GM19099 (cell line): ENCODE data around the gene LGALS16.

Experiments used
- POLR2A ChIP-seq: IDR thresholded peaks from 3 replicates; pipeline ENCODE4 v1.6.1; 2011; ENCODE audit warnings: low read depth; ENCODE audit not compliant: insufficient read length; ENCODE audit errors: extremely low read depth

Gene LGALS16

DNA sequence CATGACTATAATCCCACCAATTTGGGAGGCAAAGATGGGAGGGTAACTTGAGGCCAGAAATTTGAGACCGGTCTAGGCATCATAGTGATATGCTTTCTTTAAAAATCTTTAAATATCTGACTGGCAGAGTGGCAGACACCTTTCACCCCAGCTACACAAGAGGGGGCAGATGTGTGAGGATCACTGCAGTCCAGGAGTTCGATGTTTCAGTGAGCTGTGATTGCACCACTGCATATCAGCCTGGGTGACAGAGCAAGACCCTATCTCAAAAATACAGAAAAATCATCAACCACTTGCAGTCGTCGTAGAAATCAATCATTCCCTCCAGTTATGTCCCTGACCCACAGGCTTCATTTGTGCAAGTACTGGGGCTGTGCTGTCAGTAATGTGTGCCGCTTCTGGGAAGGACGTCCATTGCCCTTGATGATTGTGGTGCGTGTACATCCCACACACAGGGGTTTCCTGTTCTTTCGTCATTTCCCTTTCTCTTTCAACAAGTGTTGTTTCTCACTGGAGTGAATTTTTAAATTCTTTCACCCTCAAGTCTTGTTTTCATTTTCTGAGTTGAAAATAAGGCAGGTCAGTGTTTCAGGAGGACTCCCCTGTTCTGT, 50.0 kb downstream of the LGALS16 start:
- TF ChIP-seq POLR2A, result no peak

DNA sequence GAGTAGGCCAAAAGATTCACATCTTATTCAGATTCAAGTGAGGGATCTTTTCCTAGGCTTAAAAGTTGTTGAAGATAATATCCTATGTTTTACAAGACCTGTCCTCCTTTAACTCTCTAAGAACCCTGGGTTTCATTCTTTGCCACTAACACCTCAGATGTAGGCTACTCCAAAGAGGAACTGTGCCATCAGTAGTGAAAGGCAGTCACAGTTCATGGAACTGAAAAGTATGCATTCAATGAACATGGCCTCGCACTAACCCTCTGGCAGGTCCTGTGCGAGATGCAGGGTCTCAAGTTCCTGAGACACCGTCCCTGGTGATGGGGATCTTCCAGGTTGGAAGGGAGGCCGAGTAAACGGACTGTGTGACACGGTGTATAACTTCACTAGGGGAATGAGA, 52.9 kb downstream of the LGALS16 start:
- no peak for TF ChIP-seq POLR2A

DNA sequence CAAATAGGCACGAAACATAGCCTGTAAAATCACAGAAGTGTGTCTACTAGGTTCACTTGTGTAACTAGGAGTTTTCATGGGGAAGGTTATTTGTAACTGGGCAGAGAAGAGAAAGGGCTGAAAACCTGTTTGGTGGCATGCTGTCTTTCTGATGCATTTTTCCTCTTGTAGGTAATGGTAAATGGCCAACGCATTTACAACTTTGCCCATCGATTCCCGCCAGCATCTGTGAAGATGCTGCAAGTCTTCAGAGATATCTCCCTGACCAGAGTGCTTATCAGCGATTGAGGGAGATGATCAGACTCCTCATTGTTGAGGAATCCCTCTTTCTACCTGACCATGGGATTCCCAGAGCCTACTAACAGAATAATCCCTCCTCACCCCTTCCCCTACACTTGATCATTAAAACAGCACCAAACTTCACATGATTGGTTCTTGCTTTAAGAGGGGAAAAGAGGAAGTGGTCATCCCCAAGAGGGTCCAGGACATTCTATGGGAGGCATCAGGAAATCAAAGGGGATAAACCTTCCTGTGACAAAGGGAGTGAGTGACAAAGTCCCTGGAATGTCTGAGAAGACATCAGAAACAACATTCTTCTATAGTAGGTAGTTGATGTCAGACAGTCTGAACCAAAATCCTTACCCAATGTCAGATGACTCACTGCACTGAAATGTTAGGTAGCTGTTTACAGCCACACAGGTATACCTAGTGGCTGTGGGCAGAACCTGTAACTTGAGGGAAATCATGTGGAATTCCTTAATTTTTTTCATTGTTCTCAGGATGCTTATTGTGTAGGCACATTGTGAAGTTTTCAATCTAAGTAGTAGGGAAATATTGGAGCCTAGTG, 53.5 kb downstream of the LGALS16 start:
- TF ChIP-seq POLR2A, result no peak
